Measurements from ENCODE around the gene ZFP69B.

Gene ZFP69B

GRCh38 chr1:40462956-40463590, 12.8 kb downstream of the ZFP69B start:
- TF ChIP-seq CTCF (IDR thresholded peaks at IDR 0.05): no peak
- Histone ChIP-seq H3K4me3 (no peak overlapping the region), H3K27ac (no peak overlapping the region)
- DNase-seq (ENCODE audit: low spot score): no peak

GRCh38 chr1:40469327-40469726, 19.1 kb downstream of the ZFP69B start:
- no peak for DNase-seq (ENCODE audit: low spot score)
- TF ChIP-seq CTCF (IDR thresholded peaks at IDR 0.05): no peak
- no peak overlapping the region for H3K4me3 ChIP-seq
- no peak overlapping the region for H3K27ac ChIP-seq

- Histone ChIP-seq H3K27ac (no peak overlapping the region), H3K4me3 (no peak overlapping the region)
- no peak for TF ChIP-seq CTCF (IDR thresholded peaks at IDR 0.05)
- DNase-seq (ENCODE audit: low spot score): no peak
Measured at GRCh38 chr1:40475268-40475667, 25.0 kb downstream of the ZFP69B start.

GRCh38 chr1:40476924-40477677, 26.8 kb downstream of the ZFP69B start, which contains the start of gene ZFP69:
ZFP69 (plus strand) TSS chr1:40477290; CDS start chr1:40479362, 2,072 bp downstream.
- H3K4me3 ChIP-seq: peak within 1 kb of the TSS; percentile 92
- peak within 1 kb of the TSS; percentile 51 to 81 for H3K27ac ChIP-seq

GRCh38 chr1:40477678-40478053, 27.4 kb downstream of the ZFP69B start:
- TF ChIP-seq CTCF (IDR thresholded peaks at IDR 0.05): no peak
- H3K27ac ChIP-seq: peak overlapping the region; percentile 51 to 81
- DNase-seq (ENCODE audit: low spot score): no peak
- peak overlapping the region; percentile 92 for H3K4me3 ChIP-seq

More at GRCh38 chr1:40476924-40477677, 26.8 kb downstream of the ZFP69B start, which contains the start of gene ZFP69:
- TF ChIP-seq CTCF (IDR thresholded peaks at IDR 0.05): no peak
- DNase-seq (ENCODE audit: low spot score): peak; percentile 76

- peak overlapping the region; percentile 51 to 81 for H3K27ac ChIP-seq
- peak overlapping the region; percentile 92 for H3K4me3 ChIP-seq
- no peak for TF ChIP-seq CTCF (IDR thresholded peaks at IDR 0.05)
- DNase-seq (ENCODE audit: low spot score): no peak
Measured at GRCh38 chr1:40478276-40478675, 28.0 kb downstream of the ZFP69B start.

- TF ChIP-seq CTCF (IDR thresholded peaks at IDR 0.05): no peak
- DNase-seq (ENCODE audit: low spot score): no peak
- H3K27ac ChIP-seq: no peak overlapping the region
- no peak overlapping the region for H3K4me3 ChIP-seq
Measured at GRCh38 chr1:40479156-40479555, 28.9 kb downstream of the ZFP69B start.

All from coronary artery (tissue), 2 donors.